Naive thymus-derived CD4-positive, alpha-beta T cell (primary cell): ENCODE measurements around the gene DEFB132. TPM values are rescaled to one million over a fixed set of nuclear protein-coding genes. Genes with fewer than 3 reads are reported as not detected.
A peak's percentile ranks its signal among the peaks of the same experiment; 100 is the strongest.

Source experiments
- ATAC-seq: fragments of 150-1000 bp; cut with Tn5 transposase; 2 replicates; pipeline ENCODE4 v1.10.0; 2021; ENCODE audit warnings: mild to moderate bottlenecking, moderate library complexity
- CTCF ChIA-PET: fragments of 350-600 bp; sonication (Branson Sonifier 250); formaldehyde crosslinking; loops from one replicate; lab custom pipeline; 2021; ENCODE audit warnings: antibody characterized with exemption; lab: Charles Lee
- POLR2A ChIA-PET: fragments of 350-600 bp; sonication (Branson Sonifier 250); formaldehyde crosslinking; loops from one replicate; lab custom pipeline; 2021; ENCODE audit warnings: antibody characterized with exemption, inconsistent platforms; lab: Charles Lee
- DNase-seq, 9 donors: peaks; one replicate each; pipeline versions ENCODE4 v3.0.0 to v3.0.0-alpha.2; 2020 to 2022; ENCODE audit warnings: mixed read lengths in 1 of 9
- H3K27ac ChIP-seq: one replicate; pipeline ENCODE4 v1.7.0; 2013; ENCODE audit warnings: mild to moderate bottlenecking, low read depth, low read length, moderate library complexity
- H3K27me3 ChIP-seq, 2 donors: one replicate each; pipeline ENCODE4 v1.7.0; 2013; ENCODE audit warnings: low read length in 2 of 2, mild to moderate bottlenecking in 2 of 2, moderate library complexity in 2 of 2; ENCODE audit not compliant: control insufficient read depth in 2 of 2, insufficient read depth in 2 of 2
- H3K36me3 ChIP-seq, 3 experiments: 1 replicate in 2 of 3; 2 replicates in 1 of 3; pipeline ENCODE4 v1.7.0; 2013; ENCODE audit warnings: low read length in 3 of 3, mild to moderate bottlenecking in 3 of 3, moderate library complexity in 1 of 3; ENCODE audit not compliant: insufficient read depth in 3 of 3, control insufficient read depth in 2 of 3
- H3K4me1 ChIP-seq, 2 donors: one replicate each; pipeline ENCODE4 v1.7.0; 2013; ENCODE audit warnings: low read length in 2 of 2, mild to moderate bottlenecking in 2 of 2, moderate library complexity in 1 of 2; ENCODE audit not compliant: control insufficient read depth in 2 of 2, insufficient read depth in 2 of 2
- H3K4me3 ChIP-seq: 2 replicates; pipeline ENCODE4 v1.7.0; 2013; ENCODE audit warnings: mild to moderate bottlenecking, low read length
- H3K9me3 ChIP-seq, 3 experiments: 1 replicate in 2 of 3; 2 replicates in 1 of 3; pipeline ENCODE4 v1.7.0; 2013; ENCODE audit warnings: low read length in 3 of 3; ENCODE audit not compliant: control insufficient read depth in 2 of 3
- H3K27ac Mint-ChIP-seq, 9 donors: one replicate each; pipeline ENCODE4 v1.8.0; 2020 to 2022; ENCODE audit warnings: mixed read lengths in 9 of 9, mild to moderate bottlenecking in 8 of 9, moderate library complexity in 5 of 9, inconsistent platforms in 2 of 9
- H3K27me3 Mint-ChIP-seq, 5 donors: one replicate each; pipeline ENCODE4 v1.8.0; 2021 to 2022; ENCODE audit warnings: mixed read lengths in 5 of 5, mild to moderate bottlenecking in 1 of 5
- H3K36me3 Mint-ChIP-seq, 5 donors: one replicate each; pipeline ENCODE4 v1.8.0; 2020 to 2022; ENCODE audit warnings: mixed read lengths in 5 of 5, mild to moderate bottlenecking in 3 of 5, inconsistent platforms in 1 of 5
- H3K4me1 Mint-ChIP-seq, 7 donors: one replicate each; pipeline ENCODE4 v1.8.0; 2020 to 2022; ENCODE audit warnings: mixed read lengths in 7 of 7, mild to moderate bottlenecking in 3 of 7, inconsistent platforms in 1 of 7
- H3K4me3 Mint-ChIP-seq, 10 donors: one replicate each; pipeline ENCODE4 v1.8.0; 2020 to 2022; ENCODE audit warnings: mild to moderate bottlenecking in 10 of 10, mixed read lengths in 10 of 10, moderate library complexity in 6 of 10, inconsistent platforms in 2 of 10
- H3K9me3 Mint-ChIP-seq, 11 donors: one replicate each; pipeline ENCODE4 v1.8.0; 2020 to 2022; ENCODE audit warnings: mixed read lengths in 11 of 11, mild to moderate bottlenecking in 4 of 11, inconsistent platforms in 1 of 11, moderate library complexity in 1 of 11
- intact Hi-C, 2 donors: fragments of 100-400 bp; cut with micrococcal nuclease; formaldehyde crosslinking; loops; one replicate each; pipeline ENCODE4 v1.15.1; 2023
- polyA plus RNA-seq, 2 donors: library from polyadenylated mRNA; unstranded; fragments of 300-500 nt; fragmentation: Illumina TruSeq; gene quantifications; one replicate each; pipeline ENCODE4 v1.2.3, GENCODE V29; 2021
- total RNA-seq, 6 experiments: library from RNA in 5 of 6; stranded (reverse) in 5 of 6; gene quantifications; 1 replicate in 5 of 6; 2 replicates in 1 of 6; pipeline ENCODE4 v1.2.3 and lab custom pipeline; 2021 to 2026

DEFB132 gene
- total and polyA plus RNA-seq, 7 experiments from 2014 or later = not detected

DNA sequence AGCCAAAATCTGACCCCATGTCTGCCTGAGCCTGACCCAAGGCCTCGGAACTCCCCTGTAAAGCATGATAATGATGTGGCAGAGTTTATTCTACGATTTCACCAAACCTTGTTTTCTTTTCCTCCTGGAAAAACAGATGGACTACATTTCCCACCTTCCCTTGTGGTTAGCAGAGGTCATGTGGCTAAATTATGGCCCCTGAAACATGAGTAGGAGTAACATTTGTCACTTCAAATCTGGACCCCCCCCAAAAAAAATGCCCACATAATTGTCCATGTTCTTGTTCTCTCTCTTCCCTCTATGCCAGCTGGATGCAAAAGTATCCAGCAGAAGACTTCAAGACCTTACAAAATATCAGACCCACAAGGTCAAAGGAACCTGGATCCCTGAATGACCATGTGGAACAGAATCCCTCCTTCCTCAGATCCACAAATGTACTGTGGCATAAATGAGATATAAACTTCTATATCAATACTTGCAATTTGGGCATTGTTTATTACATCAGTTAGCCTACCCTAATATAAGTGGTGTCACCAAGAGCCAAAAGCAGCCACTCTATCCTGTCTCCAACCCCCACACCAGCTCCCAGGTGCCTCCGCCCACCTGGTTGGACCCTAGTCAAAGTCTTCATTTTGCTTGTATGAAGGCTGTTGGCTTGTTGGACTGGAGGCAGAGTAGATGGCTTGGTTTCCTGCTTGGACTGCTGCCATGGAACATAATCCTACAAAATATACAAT is 31.6 kb downstream of the DEFB132 start:
- no peak overlapping the region for H3K27ac Mint-ChIP-seq

DNA sequence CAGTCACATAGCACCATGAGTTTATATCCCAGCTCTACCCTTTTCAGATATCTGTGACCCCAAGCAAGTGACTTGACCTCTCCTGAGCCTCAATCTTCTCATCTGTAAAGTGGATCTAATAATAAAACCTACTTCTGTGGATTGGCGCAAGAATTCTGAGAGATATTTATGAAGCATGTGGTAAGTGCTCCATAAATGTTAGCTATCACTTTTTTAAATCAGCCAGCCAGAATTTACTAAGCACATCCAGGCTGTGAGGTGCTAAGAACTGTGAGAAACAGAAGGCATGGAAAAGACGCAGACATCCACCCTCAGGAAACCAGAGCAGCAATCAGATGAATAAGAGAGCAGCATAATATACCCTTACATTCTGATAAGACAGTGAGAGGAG is 32.2 kb downstream of the DEFB132 start:
- H3K36me3 Mint-ChIP-seq = peaks cover 0 to 11% (median 0%) of the 10 kb centered on the region in 5 donors
- ATAC-seq (peak; percentile 4), DNase-seq (no peak)
- Histone ChIP-seq H3K4me1 (peaks cover 11 to 20% of the 10 kb centered on the region in 2 donors), H3K27me3 (no peaks in the 10 kb centered on the region), H3K36me3 (no peaks in the 10 kb centered on the region), H3K27ac (peak overlapping the region; percentile 62), H3K4me3 (peak overlapping the region; percentile 52), H3K9me3 (no peaks in the 10 kb centered on the region)
- no peak overlapping the region for H3K4me3 Mint-ChIP-seq
- no peaks in the 10 kb centered on the region for H3K27me3 Mint-ChIP-seq
- POLR2A ChIA-PET = interaction anchor here (1.2 to 1.6 kb wide), 2 partner anchors 9 to 35 kb away, joined by 5 to 6 read pairs; no protein-coding TSS in a partner anchor
- H3K9me3 Mint-ChIP-seq = peaks cover 0 to 2% (median 0%) of the 10 kb centered on the region in 11 donors
- intact Hi-C loops = loop anchor here (1.0 kb wide), 4 partner anchors 9 to 118 kb away; partner anchors contain the start of gene SOX12 (in 1 of the 2)
- CTCF ChIA-PET = interaction anchor here (1.0 kb wide), 1 partner anchor 81 kb away, joined by 4 read pairs; no protein-coding TSS in a partner anchor
- H3K4me1 Mint-ChIP-seq = peaks cover 1 to 32% (median 9%) of the 10 kb centered on the region in 7 donors
- peak overlapping the region in 3 of 9 donors; percentile 28 to 81 (median 69) for H3K27ac Mint-ChIP-seq

More for the DNA sequence above, 31.6 kb downstream of the DEFB132 start:
- no peaks in the 10 kb centered on the region for H3K36me3 ChIP-seq
- no peaks in the 10 kb centered on the region for H3K9me3 ChIP-seq
- peaks cover 11 to 20% of the 10 kb centered on the region in 2 donors for H3K4me1 ChIP-seq
- H3K4me1 Mint-ChIP-seq = peaks cover 1 to 31% (median 9%) of the 10 kb centered on the region in 7 donors
- no peaks in the 10 kb centered on the region for H3K27me3 Mint-ChIP-seq
- H3K4me3 ChIP-seq = no peak overlapping the region
- intact Hi-C loops = no loop called here
- POLR2A ChIA-PET = interaction anchor here (1.2 to 1.6 kb wide), 2 partner anchors 9 to 35 kb away, joined by 5 to 6 read pairs; no protein-coding TSS in a partner anchor
- no peaks in the 10 kb centered on the region for H3K27me3 ChIP-seq
- H3K4me3 Mint-ChIP-seq = peak overlapping the region in 1 of 10 donors; percentile 51
- H3K36me3 Mint-ChIP-seq = peaks cover 0 to 11% (median 0%) of the 10 kb centered on the region in 5 donors
- CTCF ChIA-PET = interaction anchor here (1.0 kb wide), 1 partner anchor 81 kb away, joined by 4 read pairs; no protein-coding TSS in a partner anchor
- peaks cover 0 to 2% (median 0%) of the 10 kb centered on the region in 11 donors for H3K9me3 Mint-ChIP-seq
- DNase-seq (no peak), ATAC-seq (no peak)
- H3K27ac ChIP-seq = no peak overlapping the region

DNA sequence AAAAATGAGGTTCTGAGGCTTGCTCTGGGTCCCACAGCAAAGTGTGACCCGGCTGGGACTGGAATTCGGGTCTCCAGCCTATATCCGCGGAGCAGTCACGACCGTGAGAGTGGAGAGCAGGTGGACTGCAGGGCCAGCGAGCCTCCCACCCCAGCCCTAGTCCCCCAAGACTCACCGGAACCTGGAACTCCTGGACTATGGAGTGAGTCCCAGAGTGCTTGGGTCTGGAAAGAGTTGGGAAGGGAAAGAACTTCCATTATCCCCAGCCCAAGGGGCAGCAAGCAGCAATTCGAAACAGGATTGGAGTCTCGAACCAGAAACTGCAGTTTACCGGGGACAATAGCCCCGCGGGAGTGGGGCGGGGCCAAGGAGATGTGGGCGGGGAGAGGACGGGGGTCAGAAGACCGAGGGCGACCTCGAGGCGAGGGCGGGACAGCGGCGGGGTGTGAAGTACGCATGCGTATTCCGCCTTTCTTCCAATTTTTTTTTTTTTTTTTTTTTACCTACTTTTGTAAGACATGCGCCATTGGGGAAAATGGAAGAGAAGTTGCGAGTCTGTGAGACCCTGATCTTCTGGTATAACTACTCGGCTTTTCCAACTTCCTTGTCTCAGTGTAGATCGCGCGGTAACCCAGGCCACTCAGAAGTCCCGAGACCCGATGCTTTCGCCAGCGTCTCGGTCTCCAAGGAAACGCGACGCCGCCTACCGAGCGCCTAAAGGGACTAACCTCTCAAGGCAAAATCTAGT is 32.7 kb downstream of the DEFB132 start, which contains the start of gene C20orf96:
Gene C20orf96, minus strand, starts transcription at position 667 of the 748 bp plus-strand sequence. Its CDS starts 140 bp downstream, at position 527.
- H3K4me3 Mint-ChIP-seq = no peak within 1 kb of the TSS
- ChIA-PET POLR2A (interaction anchor here (1.2 to 1.6 kb wide), 2 partner anchors 8 to 34 kb away, joined by 5 to 6 read pairs; no protein-coding TSS in a partner anchor), CTCF (no interaction called here)
- no peaks in the 10 kb centered on the region for H3K27me3 ChIP-seq
- ATAC-seq (peak; percentile 96), DNase-seq (peak; percentile 69 to 89 (median 80))
- H3K9me3 ChIP-seq = no peaks in the 10 kb centered on the region
- no peaks in the 10 kb centered on the region for H3K36me3 ChIP-seq
- H3K27me3 Mint-ChIP-seq = no peaks in the 10 kb centered on the region
- peak within 1 kb of the TSS; percentile 52 for H3K4me3 ChIP-seq
- H3K36me3 Mint-ChIP-seq = peaks cover 0 to 11% (median 0%) of the 10 kb centered on the region in 5 donors
- H3K27ac ChIP-seq = peak within 1 kb of the TSS; percentile 62
- H3K9me3 Mint-ChIP-seq = peaks cover 0 to 2% (median 0%) of the 10 kb centered on the region in 11 donors
- H3K27ac Mint-ChIP-seq = peak within 1 kb of the TSS in 3 of 9 donors; percentile 28 to 81 (median 69)
- H3K4me1 Mint-ChIP-seq = peaks cover 1 to 35% (median 9%) of the 10 kb centered on the region in 7 donors
- H3K4me1 ChIP-seq = peaks cover 11 to 20% of the 10 kb centered on the region in 2 donors
- intact Hi-C loops = loop anchor here (1.0 kb wide), 4 partner anchors 8 to 117 kb away; partner anchors contain the start of gene SOX12 (in 1 of the 2)

DNA sequence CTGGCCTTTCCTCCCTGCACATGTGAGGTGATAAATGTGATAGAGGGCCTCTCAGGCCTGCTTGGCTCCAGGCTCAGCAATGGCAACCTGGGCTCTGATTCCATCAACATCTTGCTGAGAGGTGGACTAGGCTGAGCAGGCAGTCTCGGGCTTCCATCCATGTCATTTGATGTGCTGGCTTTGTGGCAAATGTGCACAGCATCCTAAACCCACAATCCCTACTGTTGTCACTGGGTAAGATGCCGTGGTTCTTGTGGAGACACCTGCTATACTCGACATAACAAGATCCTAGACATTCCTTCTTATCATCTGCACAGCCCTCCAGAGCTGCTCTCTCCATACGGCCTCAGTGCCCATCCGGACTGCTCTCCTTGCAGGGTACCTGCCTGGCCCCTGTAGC is 37.1 kb downstream of the DEFB132 start:
- peaks cover 0 to 1% (median 0%) of the 10 kb centered on the region in 3 experiments for H3K36me3 ChIP-seq
- Mint-ChIP-seq H3K4me1 (peaks cover 21 to 39% (median 34%) of the 10 kb centered on the region in 7 donors), H3K27ac (peak overlapping the region in 2 of 9 donors; percentile 4 to 9), H3K9me3 (peaks cover 0 to 8% (median 0%) of the 10 kb centered on the region in 11 donors), H3K27me3 (peaks cover 0 to 2% (median 0%) of the 10 kb centered on the region in 5 donors), H3K36me3 (peaks cover 0 to 17% (median 0%) of the 10 kb centered on the region in 5 donors), H3K4me3 (peak overlapping the region in 1 of 10 donors; percentile 61)
- DNase-seq (no peak), ATAC-seq (no peak)
- intact Hi-C loops = no loop called here
- H3K27me3 ChIP-seq = no peaks in the 10 kb centered on the region
- H3K27ac ChIP-seq = no peak overlapping the region
- ChIA-PET POLR2A (interaction anchor here (0.6 kb wide), 1 partner anchor 247 kb away, joined by 3 read pairs; no protein-coding TSS in a partner anchor), CTCF (no interaction called here)
- H3K4me3 ChIP-seq = no peak overlapping the region
- peaks cover 17 to 33% of the 10 kb centered on the region in 2 donors for H3K4me1 ChIP-seq
- H3K9me3 ChIP-seq = no peaks in the 10 kb centered on the region

DNA sequence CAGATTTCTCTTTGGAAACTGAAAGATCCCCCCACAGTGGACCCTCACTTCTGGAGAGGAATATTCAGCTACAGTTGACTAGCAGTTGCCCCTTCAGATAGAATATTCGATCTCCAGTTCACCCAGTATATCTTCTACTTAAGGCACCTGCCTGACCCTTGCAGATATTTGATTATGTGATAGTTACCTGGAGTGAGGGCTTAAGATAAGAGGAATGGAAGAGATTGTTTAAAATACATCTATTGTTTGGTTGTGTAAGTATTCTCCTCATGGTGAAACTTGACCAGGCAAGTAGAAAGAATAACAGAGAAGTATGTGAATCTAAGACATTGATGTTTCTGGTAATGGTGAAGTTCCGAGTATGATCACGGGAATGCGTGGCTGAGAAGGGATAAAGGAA is 38.3 kb downstream of the DEFB132 start:
- peaks cover 0 to 22% (median 0%) of the 10 kb centered on the region in 5 donors for H3K36me3 Mint-ChIP-seq
- H3K4me1 Mint-ChIP-seq = peaks cover 26 to 43% (median 39%) of the 10 kb centered on the region in 7 donors
- H3K9me3 Mint-ChIP-seq = peaks cover 0 to 8% (median 0%) of the 10 kb centered on the region in 11 donors
- H3K27ac ChIP-seq = no peak overlapping the region
- peaks cover 23 to 36% of the 10 kb centered on the region in 2 donors for H3K4me1 ChIP-seq
- peaks cover 0 to 5% (median 0%) of the 10 kb centered on the region in 3 experiments for H3K36me3 ChIP-seq
- H3K27me3 Mint-ChIP-seq = peaks cover 0 to 2% (median 0%) of the 10 kb centered on the region in 5 donors
- no peak overlapping the region for H3K4me3 ChIP-seq
- no peaks in the 10 kb centered on the region for H3K27me3 ChIP-seq
- DNase-seq (no peak), ATAC-seq (no peak)
- no peaks in the 10 kb centered on the region for H3K9me3 ChIP-seq
- H3K4me3 Mint-ChIP-seq = peak overlapping the region; percentile 57 to 99 (median 94)
- peak overlapping the region; percentile 44 to 100 (median 73) for H3K27ac Mint-ChIP-seq
- POLR2A ChIA-PET = interaction anchor here (6.1 kb wide), 1 partner anchor 28 kb away, joined by 74 read pairs; the partner anchor contains the start of gene SOX12
- CTCF ChIA-PET = no interaction called here
- intact Hi-C loops = no loop called here
